ENCODE data around the gene KCNIP2.

Gene KCNIP2

DNA sequence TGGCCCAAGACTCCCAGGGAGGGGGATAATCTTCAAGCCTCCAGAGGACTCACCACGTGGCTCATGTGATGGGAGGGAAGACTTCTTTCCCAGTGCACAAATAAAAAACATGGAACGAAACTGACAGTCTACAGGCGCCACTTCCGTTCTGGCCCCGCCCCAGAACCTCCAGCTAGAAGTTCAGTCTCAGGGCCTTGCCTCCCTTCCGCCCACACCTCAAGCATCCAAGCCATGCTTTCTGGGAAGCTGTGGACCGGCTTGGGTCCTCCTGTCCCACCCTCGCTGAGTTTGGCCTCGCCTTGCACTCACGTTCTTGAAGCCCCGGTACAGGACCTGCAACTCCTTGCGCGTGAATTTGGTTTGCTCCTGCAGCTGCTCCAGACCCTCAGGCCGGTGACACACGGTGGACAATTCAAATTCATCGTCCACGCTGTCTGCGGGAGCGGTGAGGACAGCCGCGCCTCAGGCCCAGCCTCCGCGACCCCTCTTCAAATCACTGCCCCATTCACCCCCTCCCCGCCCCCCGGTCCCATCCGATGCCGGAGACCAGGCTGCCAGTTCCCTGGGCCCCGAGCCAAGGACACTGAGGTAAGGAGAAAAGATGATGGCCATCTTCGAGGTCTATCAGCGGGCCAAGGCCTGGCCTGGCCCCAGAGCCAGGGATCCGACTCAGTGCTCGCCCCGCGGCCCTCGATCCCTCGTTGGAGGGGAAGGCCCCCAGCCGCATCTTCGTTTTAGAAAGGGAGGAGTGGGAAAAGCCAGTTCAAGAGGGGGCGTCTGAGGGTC is 14.6 kb downstream of the KCNIP2 start:
- in situ Hi-C loops (cut with MboI; ENCODE audit: low sequenced_read_pairs): no loop called here

DNA sequence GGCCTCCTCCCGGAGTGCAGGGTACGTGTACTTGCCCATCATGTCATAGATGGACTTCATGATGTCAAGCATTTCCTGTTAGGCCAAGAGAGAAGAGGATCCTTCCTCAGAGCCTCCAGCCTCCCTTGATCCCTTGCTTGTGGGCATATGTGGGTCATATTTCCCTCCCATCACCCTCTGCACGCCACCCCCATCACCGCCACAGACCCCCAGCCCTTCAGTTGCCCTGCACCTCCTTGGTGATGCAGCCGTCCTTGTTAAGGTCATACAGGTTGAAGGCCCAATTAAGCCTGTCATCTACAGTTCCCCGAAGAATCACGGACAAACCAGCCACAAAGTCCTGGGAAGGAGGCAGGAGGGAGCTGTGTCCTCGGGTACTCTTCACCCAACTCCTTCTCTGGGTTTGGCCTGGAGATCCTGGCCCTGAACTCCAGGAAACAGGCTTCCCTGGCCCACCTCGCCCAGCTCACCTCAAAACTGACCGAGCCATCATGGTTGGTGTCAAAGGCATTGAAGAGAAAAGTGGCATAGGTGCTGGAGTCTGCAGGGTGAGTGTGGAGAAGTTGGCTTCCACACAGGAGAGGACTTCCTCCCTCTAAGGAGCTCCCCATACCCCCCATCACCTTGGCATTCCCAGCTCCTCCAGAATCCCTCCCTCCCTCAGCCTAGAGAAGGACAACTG is 15.5 kb downstream of the KCNIP2 start:
- in situ Hi-C loops (cut with MboI; ENCODE audit: low sequenced_read_pairs): no loop called here

DNA sequence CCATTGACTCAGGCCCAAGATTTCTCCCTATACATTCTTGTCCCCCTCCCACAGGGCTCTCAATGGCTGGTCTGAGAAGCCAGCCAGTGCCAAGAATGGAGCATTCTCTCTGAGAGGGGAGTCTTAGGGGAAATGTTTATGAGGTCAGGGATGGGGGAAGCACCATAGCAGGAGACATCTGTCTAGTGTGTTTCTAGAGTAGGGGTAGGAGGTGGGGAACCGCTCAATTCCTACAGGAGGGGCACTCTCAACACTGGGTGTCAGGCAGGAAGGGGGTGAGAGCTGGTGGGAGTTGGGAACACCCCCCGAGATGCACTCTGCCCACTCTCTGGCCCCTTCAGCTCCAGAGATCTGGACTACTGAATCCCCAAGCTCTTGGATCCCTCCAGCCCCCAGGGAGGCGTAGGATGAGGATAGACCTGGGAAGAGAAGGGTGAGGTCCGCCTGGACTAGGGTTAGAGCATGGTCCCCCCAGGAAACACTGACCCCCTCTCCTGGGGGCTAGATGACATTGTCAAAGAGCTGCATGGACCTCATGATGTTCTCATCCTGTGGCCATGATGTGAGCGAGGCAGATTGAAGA is 16.7 kb downstream of the KCNIP2 start:
- in situ Hi-C loops (cut with MboI; ENCODE audit: low sequenced_read_pairs): no loop called here

DNA sequence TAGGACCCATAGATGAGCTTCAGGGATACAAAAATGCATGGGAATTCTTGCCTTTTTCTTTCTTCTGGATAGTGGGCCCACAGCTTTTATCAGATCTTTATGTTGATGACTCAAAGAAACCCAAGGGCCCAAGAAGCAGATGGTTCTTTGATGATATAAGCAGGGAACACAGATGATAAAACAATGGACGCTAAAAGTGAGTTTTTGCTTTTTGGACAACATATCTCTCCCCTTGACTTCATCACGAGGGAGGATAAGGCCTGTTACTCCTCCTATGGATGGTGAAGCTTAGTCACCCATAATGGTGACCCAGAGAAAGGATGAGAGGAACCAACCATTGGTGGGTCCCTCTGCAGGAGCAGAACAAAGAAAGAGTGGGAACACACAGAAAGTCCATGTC is 18.9 kb downstream of the KCNIP2 start:
- in situ Hi-C loops (cut with MboI; ENCODE audit: low sequenced_read_pairs): no loop called here

DNA sequence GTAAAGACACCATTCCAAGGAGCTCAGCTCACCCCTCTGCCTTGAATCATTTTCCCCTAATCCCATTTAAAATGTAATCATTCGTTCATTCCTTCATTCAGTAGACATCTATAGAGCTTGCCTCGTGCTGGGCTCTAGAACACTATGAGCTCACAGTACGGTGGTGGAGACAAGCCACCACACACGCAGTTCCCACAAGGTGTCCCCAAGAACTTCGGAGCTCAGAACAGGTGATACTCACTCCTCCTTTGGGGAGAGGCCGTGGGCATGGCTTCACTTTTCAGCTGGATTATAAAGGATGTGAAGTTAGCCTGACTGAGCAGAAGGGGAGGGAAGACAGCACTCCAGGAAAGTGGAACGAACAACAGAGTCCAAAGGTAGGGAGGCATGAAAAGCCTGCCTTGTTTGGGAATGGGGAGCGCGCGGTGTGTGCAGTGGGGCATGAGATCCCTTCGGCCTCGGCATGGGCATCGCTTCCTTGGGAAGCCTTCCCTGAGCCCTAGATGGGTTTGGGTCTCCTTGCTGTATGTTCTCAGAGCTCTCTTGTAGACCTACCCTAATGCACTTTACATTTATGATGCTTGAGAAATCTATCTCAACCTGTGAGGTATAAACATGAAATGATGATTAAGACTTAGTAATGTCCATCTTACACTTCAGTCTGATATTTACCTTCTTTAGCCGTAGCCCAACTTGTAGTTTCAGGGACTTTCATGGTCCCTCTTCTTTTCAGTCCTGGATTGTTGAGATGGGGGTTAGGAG is 24.5 kb downstream of the KCNIP2 start:
- in situ Hi-C loops (cut with MboI; ENCODE audit: low sequenced_read_pairs): no loop called here

DNA sequence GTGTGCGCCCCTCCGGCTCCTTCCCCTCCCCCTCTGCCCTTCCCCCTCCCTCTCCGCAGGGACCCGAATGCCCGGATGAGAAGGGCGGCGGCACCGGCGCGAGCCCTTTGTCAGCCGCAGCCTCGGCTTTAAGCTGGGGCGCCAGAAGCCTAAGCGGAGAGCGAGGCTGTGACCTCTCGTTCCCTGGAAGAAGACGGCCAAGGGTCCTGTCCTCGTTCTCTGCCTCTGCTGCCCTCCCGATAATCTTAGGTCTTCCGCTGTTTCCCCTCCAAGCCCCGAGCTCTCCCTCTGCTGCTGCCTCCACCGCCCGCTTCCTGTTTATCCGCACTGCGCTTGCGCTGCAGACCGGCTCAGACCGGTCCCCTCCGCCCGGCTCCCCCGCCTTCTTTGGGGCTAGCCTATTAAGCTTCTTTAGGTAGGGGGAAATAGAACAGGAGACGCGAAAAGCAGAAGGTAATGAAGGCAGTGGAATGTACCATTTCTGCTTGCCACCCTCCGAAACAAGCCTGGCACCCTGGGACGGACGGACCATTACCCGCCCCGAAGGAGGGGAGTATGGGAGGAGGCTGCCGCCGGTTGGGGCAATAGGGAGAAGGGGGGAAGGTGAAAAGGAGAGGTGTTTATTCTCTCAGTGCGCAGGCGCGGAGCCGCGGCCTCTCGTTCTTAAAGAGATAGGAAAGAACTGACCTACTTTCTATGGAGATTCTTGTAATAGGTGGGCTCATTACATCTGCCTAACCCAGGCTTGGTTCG is 25.3 kb downstream of the KCNIP2 start, which contains the start of gene OGA:
OGA (minus strand) TSS at position 326 of the 753 bp plus-strand sequence. CDS start 422 bp downstream, outside the sequence.
- in situ Hi-C loops (cut with MboI; ENCODE audit: low sequenced_read_pairs): no loop called here

DNA sequence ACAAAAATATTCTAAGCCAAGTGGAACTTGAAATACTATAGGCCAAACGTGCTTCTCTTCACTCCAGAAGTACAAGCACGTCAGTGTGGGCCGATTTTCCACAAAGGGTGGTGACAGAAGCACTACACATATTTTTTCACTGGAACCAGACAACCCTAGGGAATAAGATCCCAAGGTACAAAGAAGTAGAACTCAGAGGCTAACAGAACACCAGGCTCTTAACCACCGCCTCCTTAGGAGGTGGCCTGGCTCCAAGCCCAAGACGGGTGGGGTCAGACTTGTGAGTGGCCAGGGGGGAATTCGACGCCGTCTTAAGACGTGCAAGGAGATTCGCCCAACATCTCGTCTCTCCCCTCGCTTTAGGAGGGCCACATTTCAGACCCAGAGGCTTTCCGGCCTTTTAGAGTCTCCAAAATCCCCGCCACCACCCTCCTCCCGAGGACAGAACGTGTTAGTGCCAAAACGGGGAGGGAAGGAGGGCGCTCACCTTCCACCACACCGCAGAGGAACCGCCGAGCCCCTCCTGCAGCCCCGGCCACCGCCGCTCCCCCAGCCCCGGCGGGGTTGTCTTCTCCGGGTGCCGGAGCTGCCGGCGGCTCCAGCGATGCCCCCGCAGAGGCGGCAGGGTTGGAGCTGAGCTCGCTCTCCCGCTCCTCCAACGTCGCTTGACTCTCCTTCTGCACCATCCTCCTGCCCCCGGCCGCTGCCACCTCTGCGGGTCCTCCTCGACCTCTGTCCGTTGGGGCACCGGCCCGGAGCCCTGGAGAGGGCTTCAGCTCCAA is 26.1 kb downstream of the KCNIP2 start:
- in situ Hi-C loops (cut with MboI; ENCODE audit: low sequenced_read_pairs): no loop called here

DNA sequence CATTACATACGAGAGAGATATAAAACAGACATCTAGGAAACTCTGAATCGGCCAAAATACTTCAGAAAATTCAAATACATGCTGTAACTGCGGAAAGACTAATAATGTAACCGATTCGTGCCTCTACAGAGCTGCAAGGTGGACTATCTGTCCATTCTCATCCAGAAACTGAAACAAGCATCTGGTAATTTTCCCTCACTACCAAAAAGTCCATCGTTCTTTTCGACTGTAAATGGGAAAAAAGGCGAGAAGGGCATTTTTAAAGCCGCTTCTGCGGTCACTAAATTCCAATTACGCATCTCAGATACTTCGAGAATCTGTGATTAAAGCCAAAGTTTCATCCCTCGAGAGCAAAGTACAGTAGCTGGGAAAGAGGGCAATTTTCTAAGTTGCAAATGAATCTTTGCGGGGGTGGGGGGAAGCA is 26.7 kb downstream of the KCNIP2 start:
- in situ Hi-C loops (cut with MboI; ENCODE audit: low sequenced_read_pairs): no loop called here

DNA sequence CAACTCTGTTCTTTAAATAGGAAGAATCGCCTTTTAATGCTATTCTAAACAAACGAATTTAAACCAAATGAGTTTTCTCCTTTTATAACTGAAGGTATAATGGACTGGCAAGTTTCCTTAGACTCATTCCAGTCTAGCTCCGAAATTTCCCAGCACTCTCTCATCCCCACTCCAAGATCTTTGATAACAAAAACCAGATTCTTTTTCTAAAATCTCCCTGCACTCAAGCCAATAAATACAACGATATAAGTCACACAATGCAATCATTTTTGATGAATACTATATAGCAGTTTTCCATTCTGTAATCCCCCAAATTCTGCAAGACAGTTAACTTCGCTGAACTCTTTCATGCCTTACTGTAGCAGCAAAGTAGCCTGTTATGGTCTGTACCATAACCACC is 27.2 kb downstream of the KCNIP2 start:
- in situ Hi-C loops (cut with MboI; ENCODE audit: low sequenced_read_pairs): no loop called here

DNA sequence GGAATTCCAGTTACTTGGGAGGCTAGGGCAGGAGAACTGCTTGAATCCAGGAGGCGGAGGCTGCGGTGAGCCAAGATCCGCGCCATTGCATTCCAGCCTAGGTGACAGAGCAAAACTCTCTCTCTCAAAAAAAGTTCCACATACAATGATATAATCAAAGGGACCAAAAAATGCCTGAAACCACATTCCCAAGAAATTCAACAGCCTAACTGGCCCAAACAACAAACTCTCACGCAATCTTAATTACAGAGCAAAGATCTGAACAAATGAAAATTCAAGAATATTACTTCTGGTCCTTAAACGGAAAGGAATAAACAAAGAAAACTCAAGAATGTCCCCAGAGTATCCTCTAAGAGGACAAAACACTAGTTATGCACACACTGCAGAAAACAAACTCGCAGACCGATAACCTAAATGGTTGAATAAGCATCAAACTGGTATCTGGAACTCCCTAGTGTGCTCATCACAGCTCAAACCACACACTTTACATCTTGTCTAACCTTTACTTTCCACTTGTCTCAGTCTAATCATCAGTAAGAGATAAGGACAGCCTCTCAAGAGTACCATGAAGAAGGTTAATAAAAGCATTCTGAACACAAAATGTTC is 29.0 kb downstream of the KCNIP2 start:
- in situ Hi-C loops (cut with MboI; ENCODE audit: low sequenced_read_pairs): no loop called here

DNA sequence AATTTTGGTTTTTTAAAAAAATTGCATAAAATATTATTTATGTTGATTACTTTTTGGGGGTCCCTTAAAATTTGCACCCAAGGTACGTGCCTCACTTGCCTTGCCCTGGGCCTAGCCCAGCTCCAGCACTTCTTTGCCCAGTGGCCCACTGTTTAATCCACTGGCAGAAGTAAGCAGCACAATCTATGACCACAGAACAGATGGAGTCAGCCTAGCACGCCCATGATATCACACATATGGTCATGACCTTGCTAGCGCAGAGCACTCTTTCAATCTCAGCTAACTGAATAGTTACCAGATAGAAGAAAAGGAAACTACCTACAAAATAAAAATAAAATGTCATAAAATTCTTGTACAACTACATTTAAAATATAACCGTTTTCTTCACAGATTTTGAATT is 31.0 kb downstream of the KCNIP2 start:
- in situ Hi-C loops (cut with MboI; ENCODE audit: low sequenced_read_pairs): no loop called here

DNA sequence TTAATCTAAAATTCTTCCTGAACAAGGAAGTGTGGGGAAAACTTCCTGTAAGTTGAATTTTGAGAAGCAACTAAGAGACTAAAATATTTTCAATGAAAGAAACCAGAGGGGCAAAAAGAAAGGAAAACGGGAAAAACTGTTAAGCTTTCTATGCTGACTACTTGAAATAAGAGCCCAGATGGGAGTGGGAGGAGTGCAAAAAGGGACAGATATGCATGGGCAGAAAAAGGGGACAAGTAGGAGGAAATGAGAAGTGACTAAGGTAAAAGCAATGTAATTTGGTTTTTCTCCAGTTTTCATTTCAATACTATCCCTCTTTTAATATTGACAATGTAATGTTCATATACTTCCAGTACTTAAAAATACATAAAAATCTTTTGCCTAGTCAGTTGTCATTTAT is 36.4 kb downstream of the KCNIP2 start:
- in situ Hi-C loops (cut with MboI; ENCODE audit: low sequenced_read_pairs): no loop called here

DNA sequence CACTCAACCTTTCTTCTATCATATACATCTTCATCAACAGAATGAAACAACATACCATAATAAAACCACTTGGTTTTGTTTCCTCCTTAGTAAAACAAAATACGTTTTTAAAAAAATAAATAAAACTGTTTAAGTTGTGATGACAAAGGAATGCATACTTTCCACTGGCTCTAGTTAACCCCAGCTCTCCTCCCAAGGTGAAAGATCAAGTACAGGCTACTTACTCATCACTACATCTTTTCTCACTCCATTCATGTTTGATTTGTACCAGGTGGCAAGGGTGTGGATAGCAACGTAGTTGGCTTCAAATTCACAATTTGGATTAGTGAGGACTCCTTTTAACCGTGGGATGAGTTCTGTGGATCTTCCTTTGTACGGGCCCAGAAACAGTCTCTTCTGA is 40.1 kb downstream of the KCNIP2 start:
- in situ Hi-C loops (cut with MboI; ENCODE audit: low sequenced_read_pairs): no loop called here

DNA sequence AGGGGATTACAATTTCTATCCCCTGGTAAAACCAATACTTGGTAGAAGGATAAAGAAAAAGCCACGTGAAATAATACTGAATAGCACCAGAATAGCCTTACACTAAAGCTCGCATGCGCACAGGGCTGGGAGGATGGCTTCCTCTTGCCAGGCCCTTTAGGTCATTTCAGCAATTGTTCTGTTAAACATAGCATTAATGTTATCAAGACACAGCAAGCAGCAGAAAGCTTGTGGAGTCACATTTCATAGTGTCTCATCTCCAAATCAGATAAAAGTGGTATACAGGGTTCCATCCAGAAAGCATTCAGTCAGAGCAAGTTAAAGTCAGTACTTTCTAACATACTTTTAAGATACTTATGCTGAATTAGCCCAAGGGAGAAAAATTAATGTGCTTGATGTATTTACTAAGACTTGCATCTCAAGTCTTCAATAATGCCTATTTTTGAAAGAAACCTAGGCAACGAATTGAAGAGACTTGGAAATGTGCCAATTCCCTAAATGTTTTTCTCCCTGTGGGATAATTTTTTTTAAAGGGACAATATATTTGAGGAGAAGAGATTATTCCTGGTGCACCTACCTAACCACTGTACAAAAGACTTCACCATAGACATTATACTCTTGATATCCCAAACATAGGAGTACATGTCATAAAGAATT is 46.1 kb downstream of the KCNIP2 start:
- in situ Hi-C loops (cut with MboI; ENCODE audit: low sequenced_read_pairs): no loop called here

DNA sequence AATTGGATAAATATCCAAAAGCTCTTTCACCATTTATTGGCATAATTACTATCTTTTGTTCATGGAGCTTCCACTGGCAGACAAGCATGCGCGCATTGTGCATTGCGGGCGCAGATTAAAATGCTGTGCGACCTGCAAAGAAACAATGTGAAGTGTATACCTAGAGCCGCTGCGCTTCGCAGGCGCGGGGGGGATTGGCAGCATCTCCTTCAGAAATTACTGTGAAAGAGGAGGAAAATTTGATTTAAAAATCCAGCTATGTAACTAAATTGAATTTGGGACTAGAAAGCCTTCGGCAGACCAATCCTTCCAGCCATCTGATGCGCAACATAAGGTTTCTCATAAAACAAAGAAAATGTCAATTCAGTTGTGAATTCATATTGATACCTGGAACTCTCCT is 50.1 kb downstream of the KCNIP2 start:
- in situ Hi-C loops (cut with MboI; ENCODE audit: low sequenced_read_pairs): no loop called here

DNA sequence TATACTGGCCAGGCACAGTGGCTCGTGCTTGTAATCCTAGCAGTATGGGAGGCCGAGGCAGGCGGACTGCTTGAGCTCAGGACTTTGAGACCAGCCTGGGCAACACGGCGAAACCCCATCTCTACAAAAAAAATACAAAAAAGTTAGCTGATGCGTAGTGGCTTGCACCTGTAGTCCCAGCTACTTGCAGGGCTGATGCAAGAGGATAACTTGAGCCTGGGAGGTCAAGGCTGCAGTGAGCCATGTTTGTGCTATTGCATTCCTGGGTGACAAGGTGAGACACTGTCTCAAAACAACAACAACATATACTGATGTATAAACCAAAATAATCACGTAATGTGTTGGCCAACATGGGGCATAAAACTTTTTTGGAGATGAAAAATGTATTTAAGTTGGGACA is 53.9 kb downstream of the KCNIP2 start:
- in situ Hi-C loops (cut with MboI; ENCODE audit: low sequenced_read_pairs): loop anchor here (10.0 kb wide), 1 partner anchor 185 kb away; no protein-coding TSS in a partner anchor

DNA sequence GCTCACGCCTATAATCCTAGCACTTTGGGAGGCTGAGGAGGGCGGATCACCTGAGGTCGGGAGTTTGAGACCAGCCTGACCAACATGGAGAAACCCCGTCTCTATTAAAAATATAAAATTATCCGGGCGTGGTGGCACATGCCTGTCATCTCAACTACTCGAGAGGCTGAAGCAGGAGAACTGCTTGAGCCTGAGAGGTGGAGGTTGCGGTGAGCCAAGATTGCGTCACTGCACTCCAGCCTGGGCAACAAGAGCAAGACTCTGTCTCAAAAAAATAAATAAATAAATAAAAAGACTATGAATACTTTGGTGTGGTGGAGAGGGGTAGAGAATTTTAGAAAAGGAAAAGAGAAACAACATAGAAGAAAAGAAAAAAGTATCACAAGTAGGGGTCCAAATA is 54.4 kb downstream of the KCNIP2 start:
- in situ Hi-C loops (cut with MboI; ENCODE audit: low sequenced_read_pairs): loop anchor here (10.0 kb wide), 1 partner anchor 184 kb away; no protein-coding TSS in a partner anchor

DNA sequence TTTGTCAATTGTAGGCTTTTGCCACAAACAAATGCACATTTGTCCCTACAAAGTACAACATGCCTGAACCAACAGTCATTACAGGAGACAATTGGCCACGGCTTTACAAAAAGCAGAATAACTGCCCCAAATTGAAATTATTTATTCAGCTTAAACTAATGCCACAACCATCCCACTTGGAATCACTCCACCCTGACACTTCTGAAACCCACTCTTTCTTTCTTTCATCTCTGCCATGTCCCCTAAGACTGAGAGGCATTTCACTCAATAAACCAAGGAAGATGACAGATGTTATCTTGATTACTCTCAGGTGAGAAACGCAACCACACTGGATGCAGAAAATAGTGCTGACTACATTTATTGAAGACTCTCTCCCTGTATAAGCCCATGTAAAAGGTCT is 57.8 kb downstream of the KCNIP2 start:
- in situ Hi-C loops (cut with MboI; ENCODE audit: low sequenced_read_pairs): loop anchor here (10.0 kb wide), 1 partner anchor 181 kb away; no protein-coding TSS in a partner anchor

DNA sequence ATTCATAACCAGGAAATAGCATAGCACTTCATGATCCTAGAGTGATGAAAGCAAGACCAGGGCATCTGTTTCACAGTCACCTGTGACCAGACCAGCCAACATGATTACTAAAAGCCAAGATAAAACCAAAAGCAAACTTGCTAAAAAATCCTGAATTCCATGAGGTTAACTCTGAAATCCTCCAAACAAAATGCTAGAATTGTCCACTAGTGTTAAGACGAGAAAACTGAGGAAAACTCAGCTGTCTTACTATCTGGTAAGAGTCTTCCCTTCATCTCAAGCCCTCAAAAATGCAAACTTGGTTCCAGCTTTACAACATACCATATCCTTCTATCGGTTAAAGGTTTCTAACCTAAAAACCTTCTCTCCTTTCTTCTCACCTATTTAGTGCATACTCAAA is 59.0 kb downstream of the KCNIP2 start:
- in situ Hi-C loops (cut with MboI; ENCODE audit: low sequenced_read_pairs): loop anchor here (10.0 kb wide), 1 partner anchor 180 kb away; no protein-coding TSS in a partner anchor

All from HL-60/S4 treated with phorbol 12-myristate 13-acetate at 8.2 ng/mL for 4 days and 3 days (cell line).